Esophagus squamous epithelium (tissue), 5 donors: ENCODE measurements around the gene MAMSTR. TPM values are rescaled to one million over a fixed set of nuclear protein-coding genes. Genes with fewer than 3 reads are reported as not detected.

ENCODE experiments used
- DNase-seq: peaks from one replicate; lab custom pipeline; 2025; lab: John Stamatoyannopoulos, UW
- H3K27ac ChIP-seq, 4 donors: fragments of 200-600 bp; sonication (generic); one replicate each; pipeline ENCODE4 v1.5.1; 2016 to 2019; ENCODE audit warnings: mild to moderate bottlenecking in 1 of 4
- H3K27me3 ChIP-seq, 4 donors: fragments of 200-600 bp; sonication (generic); 1 replicate in 3 of 4; 2 replicates in 1 of 4; pipeline versions ENCODE4 v1.5.1 to v1.6.0; 2017 to 2021; ENCODE audit warnings: antibody characterized with exemption in 1 of 4
- H3K36me3 ChIP-seq, 3 donors: fragments of 200-600 bp; sonication (generic); one replicate each; pipeline ENCODE4 v1.5.1; 2016 to 2019
- H3K4me1 ChIP-seq, 3 donors: fragments of 200-600 bp; sonication (generic); one replicate each; pipeline ENCODE4 v1.5.1; 2017 to 2019
- H3K4me3 ChIP-seq, 4 donors: fragments of 200-600 bp; sonication (generic); 1 replicate in 3 of 4; 2 replicates in 1 of 4; pipeline ENCODE4 v1.5.1; 2016 to 2019; ENCODE audit warnings: mild to moderate bottlenecking in 2 of 4, moderate library complexity in 1 of 4
- H3K9me3 ChIP-seq, 3 donors: fragments of 200-600 bp; sonication (generic); one replicate each; pipeline ENCODE4 v1.5.1; 2016 to 2019
- CTCF ChIP-seq, 6 experiments: fragments of 450-650 bp in 4 of 6; fragments of 200-600 bp in 2 of 6; sonication (generic) in 2 of 6; IDR thresholded peaks; one replicate each; pipeline ENCODE4 v1.5.1; 2016 to 2019; ENCODE audit warnings: antibody characterized with exemption in 6 of 6, mild to moderate bottlenecking in 4 of 6, moderate library complexity in 4 of 6
- POLR2A ChIP-seq, 4 donors: fragments of 450-650 bp; IDR thresholded peaks; one replicate each; pipeline ENCODE4 v1.6.1; 2017; ENCODE audit warnings: antibody characterized with exemption in 4 of 4, mild to moderate bottlenecking in 4 of 4, moderate library complexity in 3 of 4
- WGBS, 2 donors: methylation state at CpG; one replicate each; pipeline ENCODE4 v1.1.5; 2018; 5-methylcytosine and 5-hydroxymethylcytosine counted together
- intact Hi-C: fragments of 100-400 bp; cut with DNase I; formaldehyde crosslinking; loops from one replicate; pipeline ENCODE4 v1.15.0; 2022
- total RNA-seq, 4 donors: library from RNA; depleted of rRNA; stranded (reverse); fragments of >200 nt; gene quantifications; one replicate each; pipeline ENCODE4 v1.1.0, GENCODE V29; 2016
- donor health status: DM: yes; HTN: yes; CAD: no.

The MAMSTR gene
- total RNA-seq, 4 donors from 2014 or later = 0.57 to 2.0 TPM; not detected in 2

GRCh38 chr19:48750351-48750750, 30.8 kb upstream of the MAMSTR start:
- TF ChIP-seq POLR2A (IDR thresholded peaks at IDR 0.05) (no peak), CTCF (IDR thresholded peaks at IDR 0.05) (no peak)
- 80 to 98% methylated on average over 1 to 5 of the region's 31 CpGs for WGBS, 2 donors
- no peak overlapping the region for H3K27ac ChIP-seq
- no peak for DNase-seq
- H3K36me3 ChIP-seq = peaks cover 0 to 45% (median 0%) of the 10 kb centered on the region in 3 donors
- H3K9me3 ChIP-seq = no peaks in the 10 kb centered on the region
- peaks cover 12 to 43% (median 19%) of the 10 kb centered on the region in 3 donors for H3K4me1 ChIP-seq
- H3K27me3 ChIP-seq = peaks cover 0 to 48% (median 0%) of the 10 kb centered on the region in 4 donors
- no peak overlapping the region for H3K4me3 ChIP-seq
- intact Hi-C loops = no loop called here

GRCh38 chr19:48749571-48750198, 30.2 kb upstream of the MAMSTR start:
- Histone ChIP-seq H3K27me3 (peaks cover 0 to 48% (median 0%) of the 10 kb centered on the region in 4 donors), H3K27ac (no peak overlapping the region)

GRCh38 chr19:48746738-48747575, 27.4 kb upstream of the MAMSTR start, which contains the start of gene IZUMO1:
Gene IZUMO1 (minus strand): TSS chr19:48746909. CDS start chr19:48745859, 1,050 bp downstream.
- Histone ChIP-seq H3K27ac (peak within 1 kb of the TSS in 3 of 4 donors; percentile 64 to 86 (median 75)), H3K36me3 (peaks cover 0 to 45% (median 0%) of the 10 kb centered on the region in 3 donors), H3K27me3 (peaks cover 0 to 31% (median 0%) of the 10 kb centered on the region in 4 donors), H3K9me3 (no peaks in the 10 kb centered on the region), H3K4me3 (peak within 1 kb of the TSS in 3 of 4 donors; percentile 25 to 61 (median 32)), H3K4me1 (peaks cover 0 to 27% (median 6%) of the 10 kb centered on the region in 3 donors)
- intact Hi-C loops = no loop called here
- no peak for DNase-seq
- WGBS, 2 donors = 27 to 53% methylated on average over 20 to 25 of the region's 31 CpGs
- TF ChIP-seq CTCF (IDR thresholded peaks at IDR 0.05) = no peak
- no peak for TF ChIP-seq POLR2A (IDR thresholded peaks at IDR 0.05)

More at GRCh38 chr19:48749571-48750198, 30.2 kb upstream of the MAMSTR start:
- WGBS, 2 donors = 80 to 92% methylated on average over 3 to 4 of the region's 4 CpGs
- no peaks in the 10 kb centered on the region for H3K9me3 ChIP-seq
- TF ChIP-seq POLR2A (IDR thresholded peaks at IDR 0.05) (no peak), CTCF (IDR thresholded peaks at IDR 0.05) (no peak)
- no peak overlapping the region for H3K4me3 ChIP-seq
- H3K36me3 ChIP-seq = peaks cover 0 to 45% (median 0%) of the 10 kb centered on the region in 3 donors
- DNase-seq = no peak
- peaks cover 12 to 43% (median 19%) of the 10 kb centered on the region in 3 donors for H3K4me1 ChIP-seq
- intact Hi-C loops = no loop called here

- H3K27me3 ChIP-seq = peaks cover 0 to 23% (median 0%) of the 10 kb centered on the region in 4 donors
- H3K27ac ChIP-seq = peak overlapping the region in 1 of 4 donors; percentile 75
- no peak for DNase-seq
- H3K9me3 ChIP-seq = no peaks in the 10 kb centered on the region
- peaks cover 3 to 27% (median 9%) of the 10 kb centered on the region in 3 donors for H3K4me1 ChIP-seq
- intact Hi-C loops = no loop called here
- H3K4me3 ChIP-seq = no peak overlapping the region
- peaks cover 0 to 45% (median 0%) of the 10 kb centered on the region in 3 donors for H3K36me3 ChIP-seq
- TF ChIP-seq CTCF (IDR thresholded peaks at IDR 0.05) = no peak
- no peak for TF ChIP-seq POLR2A (IDR thresholded peaks at IDR 0.05)
- WGBS, 2 donors = 85 to 86% methylated on average over 7 to 8 of the region's 8 CpGs
Measured at GRCh38 chr19:48746110-48746509, 26.6 kb upstream of the MAMSTR start.
